HepG2 (cell line): ENCODE data around the gene EEPD1. TPM values are rescaled to one million over a fixed set of nuclear protein-coding genes. Genes with fewer than 3 reads are reported as not detected.

Experiments
- AFF4 ChIP-seq: sonication (generic); formaldehyde crosslinking; IDR thresholded peaks from 2 replicates; pipeline ENCODE4 v1.4.0; 2020; ENCODE audit warnings: missing genetic modification reagents
- ARNT2 ChIP-seq: sonication (generic); formaldehyde crosslinking; IDR thresholded peaks from 2 replicates; pipeline ENCODE4 v1.8.0; 2022; ENCODE audit warnings: mild to moderate bottlenecking, low read depth, missing genetic modification reagents, moderate library complexity
- BCL6 ChIP-seq: IDR thresholded peaks from 2 replicates; pipeline ENCODE4 v1.6.1; 2016; ENCODE audit warnings: missing genetic modification reagents, missing compliant biosample characterization
- DNMT1 ChIP-seq: sonication (generic); formaldehyde crosslinking; IDR thresholded peaks from 2 replicates; pipeline ENCODE4 v1.5.1; 2020; ENCODE audit warnings: mild to moderate bottlenecking, missing genetic modification reagents
- HOXD1 ChIP-seq: sonication (generic); formaldehyde crosslinking; IDR thresholded peaks from 2 replicates; pipeline ENCODE4 v1.5.0; 2020; ENCODE audit warnings: missing genetic modification reagents
- KDM5A ChIP-seq: fragments of 200-600 bp; sonication (generic); IDR thresholded peaks from 2 replicates; pipeline ENCODE4 v1.7.0; 2018; ENCODE audit warnings: antibody characterized with exemption, mild to moderate bottlenecking, low read length, borderline replicate concordance
- MEF2D ChIP-seq: sonication (generic); formaldehyde crosslinking; IDR thresholded peaks from 2 replicates; pipeline ENCODE4 v1.5.1; 2020; ENCODE audit warnings: mild to moderate bottlenecking, missing genetic modification reagents
- NCOA5 ChIP-seq: sonication (generic); formaldehyde crosslinking; IDR thresholded peaks from 2 replicates; pipeline ENCODE4 v1.4.0; 2020; ENCODE audit warnings: missing genetic modification reagents
- PAX8 ChIP-seq: sonication (generic); formaldehyde crosslinking; IDR thresholded peaks from 2 replicates; pipeline ENCODE4 v1.8.0; 2022; ENCODE audit warnings: mild to moderate bottlenecking, missing genetic modification reagents, borderline replicate concordance
- RFXAP ChIP-seq: sonication (generic); formaldehyde crosslinking; IDR thresholded peaks from 2 replicates; pipeline ENCODE4 v1.4.0; 2020; ENCODE audit warnings: missing genetic modification reagents, borderline replicate concordance
- SIN3A ChIP-seq: IDR thresholded peaks from 2 replicates; pipeline ENCODE4 v1.6.1; 2011; ENCODE audit warnings: low read depth, mild to moderate bottlenecking, control low read depth, low read length, borderline replicate concordance
- TEF ChIP-seq: sonication (generic); formaldehyde crosslinking; IDR thresholded peaks from 2 replicates; pipeline ENCODE4 v1.5.0; 2020; ENCODE audit warnings: missing genetic modification reagents
- YY1 ChIP-seq: IDR thresholded peaks from 2 replicates; pipeline ENCODE4 v1.6.1; 2011; ENCODE audit warnings: low read length, low read depth, moderate library complexity, mild to moderate bottlenecking; ENCODE audit not compliant: insufficient read depth, insufficient replicate concordance
- ZMYM2 ChIP-seq: sonication (generic); formaldehyde crosslinking; IDR thresholded peaks from 2 replicates; pipeline ENCODE4 v1.8.0; 2022; ENCODE audit warnings: mild to moderate bottlenecking, missing genetic modification reagents
- ZNF430 ChIP-seq: sonication (generic); formaldehyde crosslinking; IDR thresholded peaks from 2 replicates; pipeline ENCODE4 v1.9.0; 2021; ENCODE audit warnings: mild to moderate bottlenecking, missing genetic modification reagents
- ZNF615 ChIP-seq: sonication (generic); formaldehyde crosslinking; IDR thresholded peaks from 2 replicates; pipeline ENCODE4 v1.5.0; 2020; ENCODE audit warnings: mild to moderate bottlenecking, missing genetic modification reagents, borderline replicate concordance
- ZNF850 ChIP-seq: sonication (generic); formaldehyde crosslinking; conservative IDR thresholded peaks from 2 replicates; pipeline ENCODE4 v1.9.0; 2021; ENCODE audit warnings: mild to moderate bottlenecking, missing genetic modification reagents
- polyA plus RNA-seq, 8 experiments: library from polyadenylated mRNA; depleted of rRNA in 3 of 8; stranded (reverse) in 7 of 8; unstranded in 1 of 8; fragments of >200 nt; fragmentation: Illumina TruSeq in 4 of 8; extraction: Trizol in 4 of 8; gene quantifications; 2 replicates each; pipeline versions ENCODE4 v1.2.1 to v1.2.3, GENCODE V29; 2011 to 2016; ENCODE audit warnings: low read depth in 4 of 8, missing spikeins in 1 of 8, mixed read lengths in 1 of 8; ENCODE audit not compliant: insufficient read depth in 1 of 8
- total RNA-seq, 5 experiments: library from RNA; depleted of rRNA; stranded (reverse); fragments of >200 nt; fragmentation: Illumina TruSeq; extraction: Trizol; gene quantifications; 2 replicates each; pipeline ENCODE4 v1.2.3, GENCODE V29; 2016; ENCODE audit warnings: low read depth in 1 of 5
- TF ChIP-seq, protein P1 (sequence below): sonication (generic); formaldehyde crosslinking; conservative IDR thresholded peaks from 2 replicates; pipeline ENCODE4 v1.4.0; 2020; ENCODE audit warnings: mild to moderate bottlenecking, missing genetic modification reagents, moderate library complexity
- TF ChIP-seq, protein P2 (sequence below): sonication (generic); formaldehyde crosslinking; IDR thresholded peaks from 2 replicates; pipeline ENCODE4 v1.4.0; 2020; ENCODE audit warnings: low read depth, mild to moderate bottlenecking, missing genetic modification reagents
- TF ChIP-seq, protein P3 (sequence below): sonication (generic); formaldehyde crosslinking; IDR thresholded peaks from 2 replicates; pipeline ENCODE4 v1.4.0; 2020; ENCODE audit warnings: missing genetic modification reagents

Gene EEPD1
- total and polyA plus RNA-seq, 2 of the 13 experiments (the other 11 are each of a cell fraction or from before 2014, with no cell fraction given) = 10.1 to 16.4 TPM

DNA sequence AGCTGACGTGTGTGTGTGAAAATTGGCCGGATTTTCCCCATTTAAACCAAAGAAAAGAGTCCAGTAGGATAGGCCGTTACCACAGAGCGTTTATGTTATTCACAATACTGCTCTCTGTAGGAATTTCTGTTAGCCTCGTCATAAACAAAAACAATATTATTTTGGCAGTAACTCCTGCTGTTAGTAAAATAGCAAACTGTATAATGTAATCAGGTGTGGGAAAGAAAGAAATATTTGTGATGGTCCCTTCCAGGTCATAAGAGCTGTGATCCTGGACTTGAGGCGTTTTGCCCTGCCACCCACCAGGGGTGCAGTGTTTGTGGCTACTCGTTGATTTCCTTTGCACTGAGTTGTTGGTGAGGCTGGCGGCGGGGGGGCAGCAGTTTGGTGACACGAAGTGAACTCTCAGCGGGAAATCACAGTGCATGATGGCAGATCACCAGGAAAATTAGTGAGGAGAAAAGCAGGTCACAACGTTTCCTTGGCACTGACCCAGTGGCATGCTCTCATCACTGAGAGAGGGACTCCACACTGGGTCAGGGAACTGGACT is 2.8 kb downstream of the EEPD1 start (continued):
- TF ChIP-seq HOXD1 (CRISPR knock-in tag) (no peak), NCOA5 (no peak), BCL6 (CRISPR knock-in tag) (no peak), PAX8 (no peak), SIN3A (no peak), ARNT2 (no peak), MEF2D (CRISPR knock-in tag) (no peak), KDM5A (no peak), ZMYM2 (CRISPR knock-in tag) (no peak), AFF4 (CRISPR knock-in tag) (no peak), YY1 (peak; percentile 7), ZNF430 (CRISPR knock-in tag) (peak; percentile 30; the same call in 1 of the 2 replicates), TEF (no peak), DNMT1 (CRISPR knock-in tag) (no peak), RFXAP (no peak), ZNF850 (CRISPR knock-in tag) (no peak), ZNF615 (no peak)
- TF ChIP-seq, protein P1, sequence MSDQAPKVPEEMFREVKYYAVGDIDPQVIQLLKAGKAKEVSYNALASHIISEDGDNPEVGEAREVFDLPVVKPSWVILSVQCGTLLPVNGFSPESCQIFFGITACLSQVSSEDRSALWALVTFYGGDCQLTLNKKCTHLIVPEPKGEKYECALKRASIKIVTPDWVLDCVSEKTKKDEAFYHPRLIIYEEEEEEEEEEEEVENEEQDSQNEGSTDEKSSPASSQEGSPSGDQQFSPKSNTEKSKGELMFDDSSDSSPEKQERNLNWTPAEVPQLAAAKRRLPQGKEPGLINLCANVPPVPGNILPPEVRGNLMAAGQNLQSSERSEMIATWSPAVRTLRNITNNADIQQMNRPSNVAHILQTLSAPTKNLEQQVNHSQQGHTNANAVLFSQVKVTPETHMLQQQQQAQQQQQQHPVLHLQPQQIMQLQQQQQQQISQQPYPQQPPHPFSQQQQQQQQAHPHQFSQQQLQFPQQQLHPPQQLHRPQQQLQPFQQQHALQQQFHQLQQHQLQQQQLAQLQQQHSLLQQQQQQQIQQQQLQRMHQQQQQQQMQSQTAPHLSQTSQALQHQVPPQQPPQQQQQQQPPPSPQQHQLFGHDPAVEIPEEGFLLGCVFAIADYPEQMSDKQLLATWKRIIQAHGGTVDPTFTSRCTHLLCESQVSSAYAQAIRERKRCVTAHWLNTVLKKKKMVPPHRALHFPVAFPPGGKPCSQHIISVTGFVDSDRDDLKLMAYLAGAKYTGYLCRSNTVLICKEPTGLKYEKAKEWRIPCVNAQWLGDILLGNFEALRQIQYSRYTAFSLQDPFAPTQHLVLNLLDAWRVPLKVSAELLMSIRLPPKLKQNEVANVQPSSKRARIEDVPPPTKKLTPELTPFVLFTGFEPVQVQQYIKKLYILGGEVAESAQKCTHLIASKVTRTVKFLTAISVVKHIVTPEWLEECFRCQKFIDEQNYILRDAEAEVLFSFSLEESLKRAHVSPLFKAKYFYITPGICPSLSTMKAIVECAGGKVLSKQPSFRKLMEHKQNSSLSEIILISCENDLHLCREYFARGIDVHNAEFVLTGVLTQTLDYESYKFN = no peak
- TF ChIP-seq, protein P2, sequence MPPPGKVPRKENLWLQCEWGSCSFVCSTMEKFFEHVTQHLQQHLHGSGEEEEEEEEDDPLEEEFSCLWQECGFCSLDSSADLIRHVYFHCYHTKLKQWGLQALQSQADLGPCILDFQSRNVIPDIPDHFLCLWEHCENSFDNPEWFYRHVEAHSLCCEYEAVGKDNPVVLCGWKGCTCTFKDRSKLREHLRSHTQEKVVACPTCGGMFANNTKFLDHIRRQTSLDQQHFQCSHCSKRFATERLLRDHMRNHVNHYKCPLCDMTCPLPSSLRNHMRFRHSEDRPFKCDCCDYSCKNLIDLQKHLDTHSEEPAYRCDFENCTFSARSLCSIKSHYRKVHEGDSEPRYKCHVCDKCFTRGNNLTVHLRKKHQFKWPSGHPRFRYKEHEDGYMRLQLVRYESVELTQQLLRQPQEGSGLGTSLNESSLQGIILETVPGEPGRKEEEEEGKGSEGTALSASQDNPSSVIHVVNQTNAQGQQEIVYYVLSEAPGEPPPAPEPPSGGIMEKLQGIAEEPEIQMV (CRISPR knock-in tag) = no peak
- TF ChIP-seq, protein P3, sequence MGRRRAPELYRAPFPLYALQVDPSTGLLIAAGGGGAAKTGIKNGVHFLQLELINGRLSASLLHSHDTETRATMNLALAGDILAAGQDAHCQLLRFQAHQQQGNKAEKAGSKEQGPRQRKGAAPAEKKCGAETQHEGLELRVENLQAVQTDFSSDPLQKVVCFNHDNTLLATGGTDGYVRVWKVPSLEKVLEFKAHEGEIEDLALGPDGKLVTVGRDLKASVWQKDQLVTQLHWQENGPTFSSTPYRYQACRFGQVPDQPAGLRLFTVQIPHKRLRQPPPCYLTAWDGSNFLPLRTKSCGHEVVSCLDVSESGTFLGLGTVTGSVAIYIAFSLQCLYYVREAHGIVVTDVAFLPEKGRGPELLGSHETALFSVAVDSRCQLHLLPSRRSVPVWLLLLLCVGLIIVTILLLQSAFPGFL (CRISPR knock-in tag) = no peak
